K562 (cell line): ENCODE results near the gene ABHD5. TPM values are rescaled to one million over a fixed set of nuclear protein-coding genes. Genes with fewer than 3 reads are reported as not detected.

ENCODE experiments used
- AFF1 ChIP-seq, 2 experiments: fragments of 450-650 bp; IDR thresholded peaks; 2 replicates each; pipeline ENCODE4 v1.6.1; 2018; ENCODE audit warnings: mild to moderate bottlenecking in 2 of 2, low read depth in 1 of 2; ENCODE audit not compliant: partially characterized antibody in 2 of 2
- E2F1 ChIP-seq: sonication (generic); formaldehyde crosslinking; IDR thresholded peaks from 2 replicates; pipeline ENCODE4 v1.8.1; 2023; ENCODE audit warnings: mild to moderate bottlenecking, missing genetic modification reagents, moderate library complexity
- ELF2 ChIP-seq: fragments of 250-450 bp; sonication (Bioruptor Pico); IDR thresholded peaks from 2 replicates; pipeline ENCODE4 v1.5.0; 2021; ENCODE audit warnings: mild to moderate bottlenecking
- MAFK ChIP-seq: IDR thresholded peaks from 2 replicates; pipeline ENCODE4 v1.6.1; 2011; ENCODE audit warnings: low read length, improper control_type of control experiment
- SNIP1 ChIP-seq: fragments of 450-650 bp; IDR thresholded peaks from 2 replicates; pipeline ENCODE4 v1.7.1; 2017; ENCODE audit warnings: low read depth, mild to moderate bottlenecking
- SPI1 ChIP-seq: IDR thresholded peaks from 2 replicates; pipeline ENCODE4 v1.6.1; 2011; ENCODE audit warnings: low read depth, low read length, control low read depth, borderline replicate concordance
- TCF15 ChIP-seq: fragments of 250-450 bp; sonication (Bioruptor Pico); IDR thresholded peaks from 2 replicates; pipeline ENCODE4 v1.8.0; 2022; ENCODE audit warnings: moderate library complexity, mild to moderate bottlenecking, inconsistent platforms
- XRCC3 ChIP-seq: fragments of 450-650 bp; IDR thresholded peaks from 2 replicates; pipeline ENCODE4 v1.6.1; 2017; ENCODE audit warnings: mild to moderate bottlenecking, moderate library complexity
- polyA plus RNA-seq, 8 experiments: library from polyadenylated mRNA; depleted of rRNA in 4 of 8; stranded (reverse) in 5 of 8; unstranded in 3 of 8; fragments of >200 nt; fragmentation: Nextera tagmentation in 2 of 8; fragmentation: Illumina TruSeq in 1 of 8; extraction: Ambion mirVana in 2 of 8; extraction: Trizol in 1 of 8; gene quantifications; 2 replicates each; pipeline versions ENCODE4 v1.2.1 to v1.2.3, GENCODE V29; 2011 to 2014; ENCODE audit warnings: inconsistent platforms in 1 of 8, missing spikeins in 1 of 8
- total RNA-seq, 7 experiments: library from RNA; depleted of rRNA in 6 of 7; stranded (reverse); fragments of >200 nt in 6 of 7; fragmentation: Illumina TruSeq in 2 of 7; extraction: Trizol in 2 of 7; gene quantifications; 2 replicates each; pipeline versions ENCODE4 v1.2.1 to v1.2.3, GENCODE V29; 2011 to 2021; ENCODE audit warnings: low replicate concordance in 1 of 7

The ABHD5 gene
- total and polyA plus RNA-seq, 9 of the 15 experiments (the other 6 are each of a cell fraction or from before 2014, with no cell fraction given), result 27.8 to 61.7 (median 39.9) TPM

- TF ChIP-seq AFF1 (IDR thresholded peaks at IDR 0.05; ENCODE audit: low read depth in 1 of 2, partially characterized antibody in 2 of 2), result peak in 1 of 2 experiments; percentile 63
- TF ChIP-seq SNIP1, result no peak
- no peak for TF ChIP-seq XRCC3
- TF ChIP-seq SPI1, result no peak
- 0 out of 2 replicates have a peak, but pooled peaks have one; percentile 47 for TF ChIP-seq TCF15 (CRISPR knock-in tag)
- TF ChIP-seq E2F1 (CRISPR knock-in tag), result no peak
- TF ChIP-seq MAFK, result no peak; the same call in 1 of the 2 replicates
- no peak for TF ChIP-seq ELF2 (CRISPR knock-in tag)
Observed at GRCh38 chr3:43686700-43687498, 3.8 kb upstream of the ABHD5 start (continued).
